K562 (cell line): ENCODE results near the gene GLIS1. TPM values are rescaled to one million over a fixed set of nuclear protein-coding genes. Genes with fewer than 3 reads are reported as not detected.

Source experiments
- ATAC-seq: fragments of 200-7000 bp; cut with Tn5 transposase; 3 replicates; pipeline ENCODE4 v1.9.1; 2020; ENCODE audit warnings: moderate library complexity
- BruUV-seq: library from RNA; stranded (reverse); fragments of 400-500 nt; replicated peaks from 2 replicates; lab custom pipeline; 2021; lab: Mats Ljungman, UMichigan
- CTCF ChIA-PET: fragments of 300-600 bp; formaldehyde crosslinking; extraction: SDS; loops from one replicate; lab custom pipeline; 2021; ENCODE audit warnings: low intra/inter-chr PET ratio; lab: Yijun Ruan, JAX
- POLR2A ChIA-PET: fragments of 300-600, 350-650 bp; sonication (Branson Sonifier 250); formaldehyde crosslinking; extraction: SDS; loops from one replicate; lab custom pipeline; 2021; ENCODE audit warnings: antibody characterized with exemption, inconsistent platforms; lab: Yijun Ruan, JAX
- DNase-seq, 4 experiments: peaks; one replicate each; pipeline versions ENCODE4 v3.0.0 to v3.0.0-alpha.2; 2011 to 2018; ENCODE audit warnings: low spot score in 3 of 4, mixed read lengths in 3 of 4; ENCODE audit errors: extremely low read depth in 1 of 4
- FAIRE-seq: peaks from 2 replicates; lab custom pipeline; 2011; peaks lifted over from hg19 to GRCh38; lab: Jason Lieb, UNC
- H2AFZ ChIP-seq: 2 replicates; pipeline ENCODE4 v1.6.0; 2011; ENCODE audit warnings: low read depth, low read length, control low read depth, inconsistent platforms
- H3K27ac ChIP-seq: fragments of 200-600 bp; 3 replicates; pipeline ENCODE4 v1.8.0; 2011; ENCODE audit warnings: low read depth, mild to moderate bottlenecking, control low read depth, inconsistent platforms, low read length, moderate library complexity, mixed read lengths; ENCODE audit errors: extremely low read depth
- H3K27me3 ChIP-seq, 2 experiments: fragments of 300-600 bp in 1 of 2; 2 replicates in 1 of 2; 3 replicates in 1 of 2; pipeline versions ENCODE4 v1.6.0 to v1.8.0; 2011; ENCODE audit warnings: inconsistent platforms in 2 of 2, low read length in 2 of 2, mild to moderate bottlenecking in 1 of 2, mixed read lengths in 1 of 2, moderate library complexity in 1 of 2; ENCODE audit not compliant: control insufficient read depth in 2 of 2, insufficient read depth in 2 of 2
- H3K36me3 ChIP-seq: fragments of 300-600 bp; 3 replicates; pipeline ENCODE4 v1.8.0; 2011; ENCODE audit warnings: mild to moderate bottlenecking, low read length, inconsistent platforms; ENCODE audit not compliant: control insufficient read depth, insufficient read depth
- H3K4me1 ChIP-seq, 2 experiments: fragments of 200-600 bp in 1 of 2; replicated peaks in 1 of 2; 2 replicates in 1 of 2; 3 replicates in 1 of 2; pipeline versions ENCODE4 v1.5.1 to v1.8.0; 2011; ENCODE audit warnings: inconsistent platforms in 2 of 2, low read length in 2 of 2, mild to moderate bottlenecking in 1 of 2, mixed read lengths in 1 of 2, moderate library complexity in 1 of 2; ENCODE audit not compliant: control insufficient read depth in 2 of 2, insufficient read depth in 2 of 2
- H3K4me2 ChIP-seq: 2 replicates; pipeline ENCODE4 v1.6.1; 2011; ENCODE audit warnings: low read length, control low read depth, inconsistent platforms, mixed read lengths; ENCODE audit not compliant: insufficient read depth
- H3K4me3 ChIP-seq: fragments of 200-600 bp; sonication (generic), shearing (Covaris generic); 2 replicates; pipeline ENCODE4 v1.5.1; 2016; ENCODE audit warnings: control low read depth, inconsistent platforms
- H3K79me2 ChIP-seq: fragments of 200-600 bp; 3 replicates; pipeline ENCODE4 v1.8.0; 2011; ENCODE audit warnings: low read length, inconsistent platforms; ENCODE audit not compliant: control insufficient read depth, insufficient read depth
- H3K9ac ChIP-seq, 2 experiments: 2 replicates each; pipeline versions ENCODE4 v1.6.0 to v1.6.1; 2011; ENCODE audit warnings: low read depth in 2 of 2, low read length in 2 of 2, control low read depth in 1 of 2, inconsistent platforms in 1 of 2, mild to moderate bottlenecking in 1 of 2, mixed read lengths in 1 of 2; ENCODE audit not compliant: insufficient read depth in 1 of 2
- H3K9me1 ChIP-seq: one replicate; pipeline ENCODE4 v1.6.0; 2011; ENCODE audit warnings: inconsistent platforms, mild to moderate bottlenecking, low read length, moderate library complexity; ENCODE audit not compliant: control insufficient read depth, insufficient read depth
- H3K9me3 ChIP-seq: replicated peaks from 2 replicates; pipeline ENCODE4 v1.5.1; 2011; ENCODE audit warnings: low read depth, low read length, inconsistent platforms; ENCODE audit not compliant: control insufficient read depth, insufficient read depth
- H4K20me1 ChIP-seq: replicated peaks from 2 replicates; pipeline ENCODE4 v1.6.1; 2011; ENCODE audit warnings: low read length, inconsistent platforms, mixed read lengths; ENCODE audit not compliant: control insufficient read depth, insufficient read depth
- HNRNPLL ChIP-seq: fragments of 200-400 bp; formaldehyde crosslinking; IDR thresholded peaks from 2 replicates; pipeline ENCODE4 v1.6.1; 2017; ENCODE audit warnings: low read length, low read depth, mild to moderate bottlenecking; ENCODE audit not compliant: poor library complexity, severe bottlenecking
- LARP7 ChIP-seq: fragments of 450-650 bp; IDR thresholded peaks from 2 replicates; pipeline ENCODE4 v1.6.1; 2016
- LEF1 ChIP-seq: fragments of 450-650 bp; IDR thresholded peaks from 2 replicates; pipeline ENCODE4 v1.6.1; 2016; ENCODE audit warnings: mild to moderate bottlenecking
- NR0B1 ChIP-seq: fragments of 450-650 bp; IDR thresholded peaks from one replicate; pipeline ENCODE4 v1.6.1; 2018; ENCODE audit warnings: mild to moderate bottlenecking, moderate library complexity; ENCODE audit not compliant: partially characterized antibody
- NR3C1 ChIP-seq: sonication (generic); formaldehyde crosslinking; IDR thresholded peaks from 2 replicates; pipeline ENCODE4 v1.8.1; 2022; ENCODE audit warnings: missing genetic modification reagents
- POLR2AphosphoS2 ChIP-seq: IDR thresholded peaks from 2 replicates; pipeline ENCODE4 v1.6.1; 2012; ENCODE audit warnings: low read length, improper control_type of control experiment
- RNF219 ChIP-seq: fragments of 250-450 bp; sonication (Bioruptor Pico); IDR thresholded peaks from 2 replicates; pipeline ENCODE4 v1.5.0; 2022; ENCODE audit warnings: mild to moderate bottlenecking
- ZNF121 ChIP-seq: sonication (generic); formaldehyde crosslinking; conservative IDR thresholded peaks from 2 replicates; pipeline ENCODE4 v1.8.0; 2022; ENCODE audit warnings: missing genetic modification reagents
- ZNF57 ChIP-seq: fragments of 450-650 bp; formaldehyde crosslinking; IDR thresholded peaks from 2 replicates; pipeline ENCODE4 v1.4.0; 2020; ENCODE audit warnings: mild to moderate bottlenecking, moderate library complexity
- ZNF655 ChIP-seq: fragments of 250-450 bp; sonication (Bioruptor Pico); IDR thresholded peaks from 2 replicates; pipeline ENCODE4 v1.5.0; 2021
- ZNF696 ChIP-seq: fragments of 250-450 bp; sonication (Bioruptor Pico); conservative IDR thresholded peaks from 2 replicates; pipeline ENCODE4 v1.4.0; 2020; ENCODE audit warnings: mild to moderate bottlenecking, moderate library complexity
- WGBS: fragments of 100-300 bp; shearing (Covaris generic); methylation state at CpG from one replicate; pipeline ENCODE4 v1.1.6; 2016; ENCODE audit warnings: low coverage, mixed read lengths; ENCODE audit not compliant: insufficient coverage; ENCODE audit errors: missing lambda C conversion rate; 5-methylcytosine and 5-hydroxymethylcytosine counted together
- in situ Hi-C: fragments of 300-500 bp; cut with MboI; formaldehyde crosslinking; loops from 4 replicates; pipeline ENCODE4 v1.15.0; 2018; ENCODE audit warnings: inconsistent platforms, mixed read lengths
- intact Hi-C: fragments of 100-400 bp; cut with micrococcal nuclease; formaldehyde crosslinking; loops from 2 replicates; pipeline ENCODE4 v1.14.2; 2022
- polyA plus RNA-seq, 8 experiments: library from polyadenylated mRNA; depleted of rRNA in 4 of 8; stranded (reverse) in 5 of 8; unstranded in 3 of 8; fragments of >200 nt; fragmentation: Nextera tagmentation in 2 of 8; fragmentation: Illumina TruSeq in 1 of 8; extraction: Ambion mirVana in 2 of 8; extraction: Trizol in 1 of 8; gene quantifications; 2 replicates each; pipeline versions ENCODE4 v1.2.1 to v1.2.3, GENCODE V29; 2011 to 2014; ENCODE audit warnings: inconsistent platforms in 1 of 8, missing spikeins in 1 of 8
- total RNA-seq, 7 experiments: library from RNA; depleted of rRNA in 6 of 7; stranded (reverse); fragments of >200 nt in 6 of 7; fragmentation: Illumina TruSeq in 2 of 7; extraction: Trizol in 2 of 7; gene quantifications; 2 replicates each; pipeline versions ENCODE4 v1.2.1 to v1.2.3, GENCODE V29; 2011 to 2021; ENCODE audit warnings: low replicate concordance in 1 of 7

GLIS1 gene
- total and polyA plus RNA-seq, 9 of the 15 experiments (the other 6 are each of a cell fraction or from before 2014, with no cell fraction given), result not detected

- TF ChIP-seq ZNF121 (CRISPR knock-in tag) (no peak), ZNF655 (no peak), NR0B1 (no peak), ZNF57 (CRISPR knock-in tag) (no peak), LARP7 (no peak)
Observed at GRCh38 chr1:53584777-53585107, 154.2 kb downstream of the GLIS1 start (continued).

GRCh38 chr1:53583868-53584776 lies 154.8 kb downstream of the GLIS1 start:
- intact Hi-C loops, result no loop called here
- Histone ChIP-seq H3K4me2 (no peak overlapping the region), H3K9me1 (no peaks in the 10 kb centered on the region), H3K4me1 (peaks cover 5 to 14% of the 10 kb centered on the region in 2 experiments; a peak in 4 of 5 replicates), H3K27me3 (peaks cover 8 to 50% of the 10 kb centered on the region in 2 experiments), H3K36me3 (no peaks in the 10 kb centered on the region), H4K20me1 (peaks cover 24% of the 10 kb centered on the region; the same call in 1 of the 2 replicates), H3K79me2 (no peaks in the 10 kb centered on the region), H3K9ac (no peak overlapping the region), H3K4me3 (no peak overlapping the region), H2AFZ (no peak overlapping the region), H3K9me3 (no peaks in the 10 kb centered on the region), H3K27ac (no peak overlapping the region)
- ChIA-PET POLR2A (interaction anchor here (0.7 kb wide), 1 partner anchor 70 kb away, joined by 3 read pairs; no protein-coding TSS in a partner anchor), CTCF (no interaction called here)
- DNase-seq (no peak), ATAC-seq (no peak), FAIRE-seq (no peak)
- WGBS, result under 1% methylated on average over 11 of the region's 11 CpGs
- in situ Hi-C loops, result no loop called here
- TF ChIP-seq POLR2AphosphoS2 (no peak), ZNF696 (CRISPR knock-in tag) (no peak), NR3C1 (CRISPR knock-in tag) (no peak), RNF219 (CRISPR knock-in tag) (no peak), HNRNPLL (no peak), LEF1 (no peak)
- BruUV-seq, result no TSS peak
